Heart right ventricle (tissue), 16 donors: Measurements from ENCODE around the gene QRICH2. TPM values are rescaled to one million over a fixed set of nuclear protein-coding genes. Genes with fewer than 3 reads are reported as not detected.

Source experiments
- ATAC-seq, 8 donors: fragments of 200-7000 bp; cut with Tn5 transposase; one replicate each; pipeline ENCODE4 v1.9.1; 2020; ENCODE audit warnings: mild to moderate bottlenecking in 8 of 8, moderate library complexity in 8 of 8, moderate number of reproducible peaks in 1 of 8
- DNase-seq, 2 donors: peaks; one replicate each; pipeline ENCODE4 v3.0.0-alpha.2; 2020
- H3K27ac ChIP-seq, 10 donors: fragments of 200-600 bp; sonication (generic) in 2 of 10; one replicate each; pipeline versions ENCODE4 v1.5.0 to v1.8.0; 2020 to 2022; ENCODE audit warnings: mild to moderate bottlenecking in 3 of 10
- H3K27me3 ChIP-seq, 7 donors: fragments of 200-600 bp; one replicate each; pipeline ENCODE4 v1.8.0; 2021 to 2022; ENCODE audit warnings: mild to moderate bottlenecking in 2 of 7
- H3K36me3 ChIP-seq, 9 donors: fragments of 200-600 bp; sonication (generic) in 1 of 9; one replicate each; pipeline versions ENCODE4 v1.5.0 to v1.8.0; 2020 to 2022; ENCODE audit warnings: mild to moderate bottlenecking in 2 of 9
- H3K4me1 ChIP-seq, 9 donors: fragments of 200-600 bp; sonication (generic) in 1 of 9; one replicate each; pipeline versions ENCODE4 v1.5.0 to v1.8.0; 2020 to 2022; ENCODE audit warnings: mild to moderate bottlenecking in 4 of 9
- H3K4me3 ChIP-seq, 10 donors: fragments of 200-600 bp; sonication (generic) in 2 of 10; one replicate each; pipeline versions ENCODE4 v1.5.0 to v1.8.0; 2020 to 2022; ENCODE audit warnings: mild to moderate bottlenecking in 7 of 10, moderate library complexity in 2 of 10
- H3K9me3 ChIP-seq, 11 donors: fragments of 200-600 bp in 10 of 11; sonication (generic) in 2 of 11; one replicate each; pipeline versions ENCODE4 v1.5.0 to v1.8.0; 2013 to 2022; ENCODE audit warnings: mild to moderate bottlenecking in 2 of 11, control low read depth in 1 of 11, moderate library complexity in 1 of 11
- CTCF ChIP-seq, 9 donors: fragments of 200-600 bp; sonication (generic) in 2 of 9; IDR thresholded peaks; one replicate each; pipeline versions ENCODE4 v1.5.0 to v1.8.0; 2021 to 2022; ENCODE audit warnings: antibody characterized with exemption in 9 of 9, mild to moderate bottlenecking in 5 of 9, moderate library complexity in 1 of 9
- WGBS, 2 donors: extraction: QIAGEN DNeasy Blood & Tissue Kit; methylation state at CpG; one replicate each; pipeline ENCODE4 v1.1.7; 2013; ENCODE audit warnings: inconsistent platforms in 1 of 2; 5-methylcytosine and 5-hydroxymethylcytosine counted together
- intact Hi-C, 10 donors: fragments of 100-400 bp; cut with DNase I; formaldehyde crosslinking; loops; one replicate each; pipeline versions ENCODE4 v1.11.1 to v1.14.2; 2022
- polyA plus RNA-seq, 2 donors: library from polyadenylated mRNA; stranded (reverse); fragments of 200-250 nt; gene quantifications; one replicate each; pipeline ENCODE4 v1.2.3, GENCODE V29; 2013
- total RNA-seq, 10 donors: library from RNA; stranded (reverse); fragmentation: NEBNext Ultra II Directional in 3 of 10; extraction: Animal tissue kit (Norgen Biotek cat#: 25700) in 3 of 10; gene quantifications; one replicate each; pipeline versions ENCODE4 v1.2.1 to v1.2.4, GENCODE V29; 2021 to 2023
- donor health status: Arrhythmogenic right ventricular cardiomyopathy.
- donor health status: ischemic (EF 13 %, LVEDD 7.1; RV severe dilation, severe dysfunction).
- donor health status: healthy with polysubstance abuse.
- donor health status: DM: no; HTN: yes; CAD: no.
- donor health status: DM: no; HTN: no; CAD: no.
- donor health status: ischemic (EF 25% LVEDD 6.9; RV normal size, moderate dysfunction).
- donor health status: ischemic (EF 25% LVEDD 5.7; RV mildly dilated, moderate dysfunction).
- donor health status: healthy.
- donor health status: DM: yes; HTN: yes; CAD: no.
- donor health status: Ischemic cardiomyopathy.
- donor health status: ischemic (EF 35%, LVEDD 5.7; RV mildly dilated, moderate dysfunction).
- donor health status: nonischemic (EF 11% LVEDD 7.7; RV severe dilation, severe dysfunction).
- donor health status: DM: yes; HTN: yes; CAD: no.
- donor health status: PGD.
- donor health status: ischemic (EF 29% LVEDD 5.4; RV normal size, mild dysfunction).
- donor health status: nonischemic (EF 23%, LVEDD 6.1; RV moderate dilation, normal function).

QRICH2 gene
- total and polyA plus RNA-seq, 12 donors, result 0.98 to 8.9 (median 2.0) TPM

- intact Hi-C loops, result no loop called here
- no peak for DNase-seq
- WGBS, 2 donors, result 92 to 94% methylated on average over 2 of the region's 2 CpGs
These were observed 23.0 kb upstream of the QRICH2 start for GRCh38 chr17:76331083-76331482.

GRCh38 chr17:76329664-76330063, 21.6 kb upstream of the QRICH2 start:
- Histone ChIP-seq H3K27me3 (no peaks in the 10 kb centered on the region), H3K9me3 (no peaks in the 10 kb centered on the region), H3K4me1 (peaks cover 0 to 14% (median 9%) of the 10 kb centered on the region in 9 donors), H3K4me3 (no peak overlapping the region), H3K36me3 (peaks cover 0 to 71% (median 25%) of the 10 kb centered on the region in 9 donors), H3K27ac (no peak overlapping the region)
- DNase-seq, result no peak
- no peak for TF ChIP-seq CTCF (IDR thresholded peaks at IDR 0.05)
- intact Hi-C loops, result no loop called here
- no peak for ATAC-seq
- 77 to 79% methylated on average over 8 of the region's 8 CpGs for WGBS, 2 donors

More at GRCh38 chr17:76331083-76331482, 23.0 kb upstream of the QRICH2 start:
- Histone ChIP-seq H3K9me3 (no peaks in the 10 kb centered on the region), H3K36me3 (peaks cover 0 to 69% (median 25%) of the 10 kb centered on the region in 9 donors), H3K27me3 (no peaks in the 10 kb centered on the region), H3K27ac (no peak overlapping the region), H3K4me1 (peaks cover 0 to 12% (median 6%) of the 10 kb centered on the region in 9 donors), H3K4me3 (no peak overlapping the region)
- ATAC-seq, result no peak
- TF ChIP-seq CTCF (IDR thresholded peaks at IDR 0.05), result no peak

GRCh38 chr17:76327696-76328095, 19.6 kb upstream of the QRICH2 start:
- H3K4me1 ChIP-seq, result peaks cover 0 to 12% (median 9%) of the 10 kb centered on the region in 9 donors
- peaks cover 0 to 91% (median 25%) of the 10 kb centered on the region in 9 donors for H3K36me3 ChIP-seq
- 73 to 80% methylated on average over 6 of the region's 6 CpGs for WGBS, 2 donors
- intact Hi-C loops, result no loop called here
- no peak overlapping the region for H3K4me3 ChIP-seq
- no peaks in the 10 kb centered on the region for H3K27me3 ChIP-seq
- peak overlapping the region in 2 of 10 donors; percentile 17 to 72 for H3K27ac ChIP-seq
- no peaks in the 10 kb centered on the region for H3K9me3 ChIP-seq
- ATAC-seq (peak in 2 of 8 donors; percentile 38 to 44), DNase-seq (no peak)
- TF ChIP-seq CTCF (IDR thresholded peaks at IDR 0.05), result no peak

GRCh38 chr17:76326306-76326705, 18.2 kb upstream of the QRICH2 start:
- no peak for DNase-seq
- WGBS, 2 donors, result 69 to 72% methylated on average over 1 of the region's 1 CpG
- H3K4me1 ChIP-seq, result peaks cover 0 to 12% (median 9%) of the 10 kb centered on the region in 9 donors
- no peaks in the 10 kb centered on the region for H3K9me3 ChIP-seq
- H3K4me3 ChIP-seq, result no peak overlapping the region
- peak overlapping the region in 1 of 10 donors; percentile 27 for H3K27ac ChIP-seq
- TF ChIP-seq CTCF (IDR thresholded peaks at IDR 0.05), result no peak
- peaks cover 0 to 95% (median 22%) of the 10 kb centered on the region in 9 donors for H3K36me3 ChIP-seq
- intact Hi-C loops, result no loop called here
- ATAC-seq, result no peak
- H3K27me3 ChIP-seq, result no peaks in the 10 kb centered on the region
